PC-9 (cell line): Measurements from ENCODE around the gene KCNQ5. TPM values are rescaled to one million over a fixed set of nuclear protein-coding genes. Genes with fewer than 3 reads are reported as not detected.

Experiments used
- BruUV-seq: library from RNA; stranded (reverse); fragments of 400-500 nt; replicated peaks from 2 replicates; lab custom pipeline; 2021; lab: Mats Ljungman, UMichigan
- CTCF ChIA-PET: fragments of 300-600 bp; sonication (Branson Sonifier 250); formaldehyde crosslinking; loops from one replicate; lab custom pipeline; 2022; ENCODE audit warnings: antibody characterized with exemption; lab: Charles Lee
- POLR2A ChIA-PET: fragments of 300-600 bp; sonication (Branson Sonifier 250); formaldehyde crosslinking; loops from one replicate; lab custom pipeline; 2022; ENCODE audit warnings: antibody characterized with exemption; ENCODE audit not compliant: unreplicated experiment; lab: Charles Lee
- DNase-seq, 2 experiments: peaks; one replicate each; pipeline versions ENCODE4 v3.0.0 to v3.0.0-alpha.2; 2015 to 2022; ENCODE audit warnings: mixed read lengths in 1 of 2
- H2AFZ ChIP-seq: fragments of 200-600 bp; sonication (generic); 2 replicates; pipeline ENCODE4 v1.8.1; 2017; ENCODE audit warnings: antibody characterized with exemption
- H3F3A ChIP-seq: fragments of 200-600 bp; sonication (generic); 2 replicates; pipeline ENCODE4 v1.8.1; 2017; ENCODE audit warnings: antibody characterized with exemption, mild to moderate bottlenecking, low read depth; ENCODE audit not compliant: insufficient read depth
- H3K27ac ChIP-seq: fragments of 200-600 bp; sonication (generic); 2 replicates; pipeline ENCODE4 v1.6.1; 2016; ENCODE audit warnings: mixed run types
- H3K27me3 ChIP-seq: fragments of 200-600 bp; sonication (generic); 2 replicates; pipeline ENCODE4 v1.6.1; 2016; ENCODE audit warnings: low read depth, mixed run types; ENCODE audit not compliant: insufficient read depth
- H3K36me3 ChIP-seq: fragments of 200-600 bp; sonication (generic); 2 replicates; pipeline ENCODE4 v1.6.1; 2016; ENCODE audit warnings: low read depth, mixed run types
- H3K4me1 ChIP-seq: fragments of 200-600 bp; sonication (generic); replicated peaks from 2 replicates; pipeline ENCODE4 v1.6.1; 2016; ENCODE audit warnings: mixed run types; ENCODE audit not compliant: insufficient read depth
- H3K4me2 ChIP-seq: fragments of 200-600 bp; sonication (generic); 2 replicates; pipeline ENCODE4 v1.6.1; 2017; ENCODE audit warnings: mixed run types
- H3K4me3 ChIP-seq: fragments of 200-600 bp; sonication (generic); 2 replicates; pipeline ENCODE4 v1.6.1; 2016; ENCODE audit warnings: mixed run types
- H3K79me2 ChIP-seq: fragments of 200-600 bp; sonication (generic); 2 replicates; pipeline ENCODE4 v1.6.1; 2017; ENCODE audit warnings: low read depth, mixed run types
- H3K9me2 ChIP-seq: fragments of 200-600 bp; sonication (generic); 2 replicates; pipeline ENCODE4 v1.8.1; 2017; ENCODE audit warnings: mild to moderate bottlenecking; ENCODE audit not compliant: insufficient read depth
- H3K9me3 ChIP-seq: fragments of 200-600 bp; sonication (generic); 2 replicates; pipeline ENCODE4 v1.8.1; 2016; ENCODE audit warnings: low read depth; ENCODE audit not compliant: insufficient read depth
- H4K20me1 ChIP-seq: fragments of 200-600 bp; sonication (generic); 2 replicates; pipeline ENCODE4 v1.8.1; 2017; ENCODE audit not compliant: insufficient read depth
- EZH2 ChIP-seq: fragments of 200-600 bp; sonication (generic); IDR thresholded peaks from 2 replicates; pipeline ENCODE4 v1.8.0; 2017; ENCODE audit warnings: antibody characterized with exemption, low read depth
- intact Hi-C: fragments of 100-400 bp; cut with micrococcal nuclease; formaldehyde crosslinking; loops from one replicate; pipeline ENCODE4 v1.10.0; 2022; ENCODE audit not compliant: unreplicated experiment
- total RNA-seq: library from RNA; stranded (reverse); gene quantifications from 2 replicates; pipeline ENCODE4 v1.2.3, GENCODE V29; 2021
- TF ChIP-seq, protein P1 (sequence below): fragments of 200-600 bp; sonication (generic); conservative IDR thresholded peaks from 2 replicates; pipeline ENCODE4 v1.6.1; 2017; ENCODE audit warnings: mixed run types, antibody characterized with exemption, mild to moderate bottlenecking, moderate library complexity

The KCNQ5 gene
- total RNA-seq, 1 experiment from 2014 or later, result 0.20 TPM

DNA sequence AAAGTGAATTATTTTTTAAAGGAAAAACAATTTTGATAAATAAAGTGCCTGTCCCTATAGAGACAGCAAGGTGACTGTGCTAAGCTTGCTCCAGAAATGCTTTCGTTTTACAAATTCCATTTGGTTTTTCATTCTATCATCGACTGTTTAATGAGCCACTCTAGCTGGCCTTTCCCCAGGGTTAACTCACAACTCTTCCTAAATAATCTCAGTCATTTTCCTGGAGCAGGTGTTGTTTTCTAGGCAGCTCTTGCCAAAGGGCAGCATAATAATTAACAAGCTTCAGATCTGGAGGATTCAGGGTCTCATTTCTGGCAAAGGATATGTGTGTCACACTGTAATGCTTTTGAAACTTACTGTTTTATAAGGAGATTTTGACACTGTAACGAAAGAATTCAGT is 419.2 kb downstream of the KCNQ5 start:
- no peak overlapping the region for H3K4me2 ChIP-seq
- DNase-seq, result no peak
- H3K79me2 ChIP-seq, result no peaks in the 10 kb centered on the region
- H3K4me1 ChIP-seq, result no peaks in the 10 kb centered on the region
- no peak overlapping the region for H3K4me3 ChIP-seq
- no peaks in the 10 kb centered on the region for H4K20me1 ChIP-seq
- no peaks in the 10 kb centered on the region for H3K36me3 ChIP-seq
- no peak overlapping the region for H2AFZ ChIP-seq
- CTCF ChIA-PET, result interaction anchor here (0.5 kb wide), 1 partner anchor 119 kb away, joined by 3 read pairs; no protein-coding TSS in a partner anchor
- no peak overlapping the region for H3K27ac ChIP-seq
- no peaks in the 10 kb centered on the region for H3F3A ChIP-seq
- intact Hi-C loops, result no loop called here
- no peaks in the 10 kb centered on the region; the same call in 1 of the 2 replicates for H3K9me2 ChIP-seq
- no peak for TF ChIP-seq EZH2
- TF ChIP-seq, protein P1, sequence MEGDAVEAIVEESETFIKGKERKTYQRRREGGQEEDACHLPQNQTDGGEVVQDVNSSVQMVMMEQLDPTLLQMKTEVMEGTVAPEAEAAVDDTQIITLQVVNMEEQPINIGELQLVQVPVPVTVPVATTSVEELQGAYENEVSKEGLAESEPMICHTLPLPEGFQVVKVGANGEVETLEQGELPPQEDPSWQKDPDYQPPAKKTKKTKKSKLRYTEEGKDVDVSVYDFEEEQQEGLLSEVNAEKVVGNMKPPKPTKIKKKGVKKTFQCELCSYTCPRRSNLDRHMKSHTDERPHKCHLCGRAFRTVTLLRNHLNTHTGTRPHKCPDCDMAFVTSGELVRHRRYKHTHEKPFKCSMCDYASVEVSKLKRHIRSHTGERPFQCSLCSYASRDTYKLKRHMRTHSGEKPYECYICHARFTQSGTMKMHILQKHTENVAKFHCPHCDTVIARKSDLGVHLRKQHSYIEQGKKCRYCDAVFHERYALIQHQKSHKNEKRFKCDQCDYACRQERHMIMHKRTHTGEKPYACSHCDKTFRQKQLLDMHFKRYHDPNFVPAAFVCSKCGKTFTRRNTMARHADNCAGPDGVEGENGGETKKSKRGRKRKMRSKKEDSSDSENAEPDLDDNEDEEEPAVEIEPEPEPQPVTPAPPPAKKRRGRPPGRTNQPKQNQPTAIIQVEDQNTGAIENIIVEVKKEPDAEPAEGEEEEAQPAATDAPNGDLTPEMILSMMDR, result no peak
- 0 out of 2 replicates have a peak, but pooled peaks cover 4% of the 10 kb centered on the region for H3K9me3 ChIP-seq
- BruUV-seq, result no TSS peak
- H3K27me3 ChIP-seq, result no peaks in the 10 kb centered on the region
- POLR2A ChIA-PET, result no interaction called here

DNA sequence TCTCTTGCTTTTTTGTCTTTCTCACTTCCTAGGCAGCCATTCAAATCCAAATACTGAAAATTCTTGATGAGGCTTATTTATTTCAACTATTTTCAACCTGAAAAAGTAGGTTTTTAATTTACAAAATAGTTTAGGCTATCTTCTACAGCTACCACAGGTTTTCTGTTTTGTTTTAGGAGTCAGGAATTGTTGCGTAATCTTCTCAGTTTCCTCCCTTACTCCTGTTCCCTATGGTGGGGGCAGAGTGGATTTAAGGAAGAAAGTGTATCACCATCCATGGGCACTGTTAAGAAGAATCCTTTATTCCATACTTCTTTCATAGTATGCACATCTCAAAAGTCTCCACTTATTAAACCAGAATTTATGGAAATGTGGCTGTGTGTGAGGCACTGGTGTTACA is 421.0 kb downstream of the KCNQ5 start:
- no peaks in the 10 kb centered on the region for H3K36me3 ChIP-seq
- DNase-seq, result no peak
- H3F3A ChIP-seq, result no peaks in the 10 kb centered on the region
- TF ChIP-seq EZH2, result no peak
- TF ChIP-seq, protein P1, result no peak
- no peak overlapping the region for H3K4me2 ChIP-seq
- 0 out of 2 replicates have a peak, but pooled peaks cover 4% of the 10 kb centered on the region for H3K9me3 ChIP-seq
- H4K20me1 ChIP-seq, result no peaks in the 10 kb centered on the region
- intact Hi-C loops, result no loop called here
- ChIA-PET POLR2A (no interaction called here), CTCF (no interaction called here)
- no TSS peak for BruUV-seq
- H3K9me2 ChIP-seq, result no peaks in the 10 kb centered on the region; the same call in 1 of the 2 replicates
- no peaks in the 10 kb centered on the region for H3K27me3 ChIP-seq
- H3K4me1 ChIP-seq, result no peaks in the 10 kb centered on the region
- no peak overlapping the region for H2AFZ ChIP-seq
- no peaks in the 10 kb centered on the region for H3K79me2 ChIP-seq
- no peak overlapping the region for H3K4me3 ChIP-seq
- H3K27ac ChIP-seq, result no peak overlapping the region

DNA sequence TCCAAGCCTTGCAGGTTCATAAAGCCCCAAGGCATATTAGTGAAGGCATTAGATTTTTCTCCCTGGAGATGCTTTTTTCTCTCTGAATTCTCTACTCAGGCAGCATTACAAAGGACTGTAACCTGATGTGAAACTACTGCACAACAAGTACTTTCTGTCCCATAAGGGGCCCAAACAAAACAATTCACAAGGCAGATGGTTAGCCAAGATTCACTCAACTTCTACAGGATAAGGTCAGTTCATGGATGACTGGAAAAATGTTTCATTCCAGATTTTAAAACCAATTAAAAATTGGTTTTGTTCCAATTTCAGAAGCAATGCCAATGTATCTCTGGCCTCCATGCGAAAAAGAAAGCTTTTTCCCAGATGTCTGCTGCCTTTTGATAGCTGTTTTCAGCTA is 421.6 kb downstream of the KCNQ5 start:
- no TSS peak for BruUV-seq
- Histone ChIP-seq H3K4me1 (no peaks in the 10 kb centered on the region), H3F3A (no peaks in the 10 kb centered on the region), H3K27me3 (no peaks in the 10 kb centered on the region), H3K4me2 (no peak overlapping the region), H3K36me3 (no peaks in the 10 kb centered on the region), H3K27ac (no peak overlapping the region), H2AFZ (no peak overlapping the region), H3K9me2 (no peaks in the 10 kb centered on the region; the same call in 1 of the 2 replicates), H4K20me1 (no peaks in the 10 kb centered on the region), H3K79me2 (no peaks in the 10 kb centered on the region), H3K9me3 (0 out of 2 replicates have a peak, but pooled peaks cover 4% of the 10 kb centered on the region), H3K4me3 (no peak overlapping the region)
- no peak for DNase-seq
- POLR2A ChIA-PET, result no interaction called here
- intact Hi-C loops, result no loop called here
- no peak for TF ChIP-seq EZH2
- TF ChIP-seq, protein P1, result no peak
- CTCF ChIA-PET, result no interaction called here
